ENCODE measurements around the gene ELOA.
"Not testable (repeated sequence)": the region's sequence is repeated elsewhere in the genome, so short reads cannot be mapped to it uniquely, and the experiment has no call there.

ELOA gene

DNA sequence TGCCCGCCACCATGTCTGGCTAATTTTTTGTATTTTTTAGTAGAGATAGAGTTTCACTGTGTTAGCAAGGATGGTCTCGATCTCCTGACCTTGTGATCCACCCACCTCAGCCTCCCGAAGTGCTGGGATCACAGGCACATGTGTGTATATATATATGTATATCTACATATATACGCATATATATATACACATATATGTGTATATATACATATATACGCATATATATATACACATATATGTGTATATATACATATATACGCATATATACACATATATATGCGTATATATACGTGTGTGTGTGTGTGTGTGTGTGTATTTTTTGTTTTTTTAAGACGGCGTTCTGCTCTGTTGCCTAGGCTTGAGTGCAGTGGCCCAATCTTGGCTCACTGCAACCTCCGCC is 39.9 kb downstream of the ELOA start:
- DNase-seq (ENCODE audit: low spot score) = not testable (repeated sequence)

DNA sequence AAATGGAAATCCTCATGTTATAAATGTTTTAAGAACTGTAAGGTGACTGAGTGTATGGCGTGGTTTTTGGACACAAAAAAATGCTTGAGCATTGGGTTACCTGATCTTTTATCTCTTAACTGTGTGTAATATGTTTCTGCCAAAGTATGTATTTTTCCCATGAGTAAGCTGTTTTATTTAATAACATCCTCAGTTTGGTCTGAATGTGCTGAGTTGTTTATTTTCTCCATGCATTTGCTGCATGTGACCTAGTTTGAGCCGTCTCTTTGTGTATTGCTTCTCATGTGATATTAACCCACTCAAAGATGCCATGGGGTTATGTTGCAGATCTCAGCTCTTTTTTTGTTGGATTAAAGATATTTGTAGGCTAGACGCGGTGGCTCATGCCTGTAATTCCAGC is 41.6 kb downstream of the ELOA start:
- no peak for DNase-seq (ENCODE audit: low spot score)

DNA sequence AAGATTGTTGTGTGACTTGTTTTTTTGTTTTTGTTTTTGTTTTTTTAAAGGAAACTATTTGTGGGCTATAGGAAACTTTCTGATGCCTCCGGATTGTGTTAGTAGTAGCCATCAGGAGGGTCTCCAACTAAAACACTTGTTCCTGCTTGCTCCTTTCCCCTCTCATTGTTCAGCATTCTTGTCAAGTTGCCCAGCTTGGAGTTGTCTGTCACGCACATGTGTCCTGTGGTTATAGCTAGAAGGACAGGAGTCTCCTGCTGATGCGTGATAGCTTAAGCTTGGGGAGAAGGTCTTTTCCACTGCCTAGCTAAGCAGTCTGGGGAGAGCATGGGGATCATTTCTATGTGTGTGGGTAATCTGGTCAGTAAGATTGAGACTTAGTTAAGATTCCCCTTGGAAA is 44.4 kb downstream of the ELOA start:
- DNase-seq (ENCODE audit: low spot score) = no peak

DNA sequence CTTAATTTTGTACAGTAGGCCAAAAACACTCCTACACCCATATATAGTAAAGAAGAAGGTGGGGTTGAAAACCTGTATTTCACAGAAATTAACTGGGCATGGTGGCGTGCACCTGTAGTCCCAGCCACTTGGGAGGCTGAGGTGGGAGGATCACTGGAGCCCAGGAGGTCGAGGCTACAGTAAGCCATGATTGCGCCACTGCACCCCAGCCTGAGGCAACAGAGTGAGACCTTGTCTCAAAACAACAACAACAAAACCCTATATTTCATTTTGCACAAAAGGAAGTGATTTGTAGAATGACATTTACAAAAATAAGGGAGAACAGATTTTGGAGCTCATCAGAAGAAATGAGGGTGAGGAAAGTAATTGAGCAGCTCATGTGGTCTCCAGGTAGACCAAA is 45.4 kb downstream of the ELOA start:
- no peak for DNase-seq (ENCODE audit: low spot score)

DNA sequence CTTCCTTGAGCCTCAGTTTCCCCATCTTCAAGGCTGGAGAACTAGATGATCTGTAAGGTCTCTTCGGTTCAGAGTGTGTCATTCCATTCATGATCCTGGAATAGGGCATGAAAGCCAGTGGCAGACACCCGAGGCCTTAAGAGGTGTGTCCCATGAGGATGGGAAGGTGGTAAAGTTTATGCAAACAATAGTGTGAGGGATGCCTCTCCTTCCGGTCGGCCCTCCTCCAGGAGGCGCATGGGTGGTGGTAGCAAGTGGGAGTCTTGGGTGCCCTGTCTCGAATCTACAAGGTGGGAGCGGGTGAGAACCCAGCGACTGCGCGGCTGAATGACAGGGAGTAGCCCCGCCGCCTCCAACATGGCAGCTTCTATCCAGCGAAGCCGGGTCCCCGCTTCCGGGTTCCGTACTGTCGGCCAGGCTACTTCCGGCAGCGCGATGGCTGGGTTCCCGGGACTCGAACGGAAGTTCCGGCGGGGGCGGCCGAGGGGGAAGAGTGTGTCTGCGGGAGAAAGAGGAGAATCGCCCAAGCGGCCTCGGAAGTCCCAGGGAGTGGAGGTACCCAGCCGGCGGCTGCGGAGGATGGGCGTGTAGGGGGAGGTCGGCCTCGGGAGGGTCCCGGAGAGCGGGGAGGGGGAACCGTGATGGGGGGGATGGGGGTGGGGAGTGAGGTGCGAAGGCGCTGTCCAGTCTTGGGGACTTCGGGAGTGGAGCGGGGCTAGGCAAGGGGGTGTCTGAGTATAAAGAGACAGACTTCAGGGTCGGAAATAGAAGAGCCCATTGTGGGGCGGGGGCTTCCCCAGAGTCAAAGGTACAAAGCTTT is 47.6 kb downstream of the ELOA start, which contains the start of gene LYPLA2:
LYPLA2 (plus strand) TSS at position 450 of the 820 bp plus-strand sequence. CDS start 1,538 bp downstream, outside the sequence.
- peak; percentile 94 for DNase-seq (ENCODE audit: low spot score)

DNA sequence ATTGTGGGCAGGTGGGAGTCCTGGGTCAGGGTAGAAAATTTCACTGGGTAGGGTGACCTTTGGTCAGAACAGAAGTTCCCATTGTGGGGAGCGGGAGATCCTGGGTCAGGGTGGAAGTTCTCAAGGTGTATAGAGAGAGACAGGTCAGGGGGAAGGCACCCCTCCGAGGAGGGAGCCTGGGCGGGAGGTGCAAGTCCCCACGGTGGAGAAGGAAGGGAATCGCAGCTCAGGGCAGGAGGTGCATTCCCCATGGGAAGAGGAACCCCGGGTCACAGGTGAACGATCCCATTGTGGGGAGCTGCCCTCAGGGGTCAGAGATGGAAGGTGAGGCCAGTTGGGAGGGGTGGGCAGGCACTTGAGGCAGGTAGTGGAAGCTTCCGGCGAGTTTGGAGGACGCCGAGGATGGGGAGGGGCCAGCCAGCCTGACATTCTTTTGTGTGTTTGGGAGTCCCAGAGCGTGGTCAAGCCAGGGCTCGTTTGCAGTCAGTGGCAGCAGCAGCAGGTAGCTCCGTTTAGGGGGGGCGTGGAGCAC is 48.3 kb downstream of the ELOA start:
- DNase-seq (ENCODE audit: low spot score) = peak; percentile 61

DNA sequence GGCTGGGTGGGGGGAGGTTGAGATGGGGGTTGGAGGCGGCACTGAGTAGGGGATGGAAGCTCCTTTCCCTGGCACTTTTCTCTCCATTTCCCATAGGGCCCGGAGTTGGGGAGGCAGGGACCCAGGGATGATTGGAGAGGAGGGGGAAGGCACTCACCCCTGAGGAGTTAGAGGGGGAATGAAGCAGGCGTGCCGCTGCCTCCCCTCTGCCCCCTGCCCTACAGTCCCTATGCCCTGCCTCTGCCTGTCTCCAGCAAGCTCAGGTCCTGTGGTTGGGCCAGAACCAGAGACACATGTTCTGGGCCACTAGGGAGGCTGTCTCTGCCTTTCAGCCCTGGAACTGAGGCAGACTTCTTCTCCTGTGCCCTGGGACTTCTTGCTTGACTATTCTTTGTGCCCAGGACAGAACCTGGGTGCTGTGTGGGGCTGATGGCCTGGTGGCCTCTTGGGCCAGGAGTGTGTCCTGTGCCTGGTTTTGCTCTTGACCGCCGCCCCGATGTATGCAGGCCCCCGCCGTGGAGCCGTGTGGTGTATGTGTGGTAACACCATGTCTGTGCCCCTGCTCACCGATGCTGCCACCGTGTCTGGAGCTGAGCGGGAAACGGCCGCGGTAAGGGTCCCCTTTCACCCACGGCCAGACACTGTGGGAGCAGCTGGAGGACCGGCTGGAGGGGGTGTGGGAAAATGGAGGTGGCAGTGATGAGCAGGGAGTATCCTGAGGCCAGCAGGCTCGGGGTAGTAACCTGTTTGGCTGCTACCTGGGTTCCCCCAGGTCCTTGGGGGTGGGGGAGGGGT is 49.1 kb downstream of the ELOA start:
- DNase-seq (ENCODE audit: low spot score) = no peak

DNA sequence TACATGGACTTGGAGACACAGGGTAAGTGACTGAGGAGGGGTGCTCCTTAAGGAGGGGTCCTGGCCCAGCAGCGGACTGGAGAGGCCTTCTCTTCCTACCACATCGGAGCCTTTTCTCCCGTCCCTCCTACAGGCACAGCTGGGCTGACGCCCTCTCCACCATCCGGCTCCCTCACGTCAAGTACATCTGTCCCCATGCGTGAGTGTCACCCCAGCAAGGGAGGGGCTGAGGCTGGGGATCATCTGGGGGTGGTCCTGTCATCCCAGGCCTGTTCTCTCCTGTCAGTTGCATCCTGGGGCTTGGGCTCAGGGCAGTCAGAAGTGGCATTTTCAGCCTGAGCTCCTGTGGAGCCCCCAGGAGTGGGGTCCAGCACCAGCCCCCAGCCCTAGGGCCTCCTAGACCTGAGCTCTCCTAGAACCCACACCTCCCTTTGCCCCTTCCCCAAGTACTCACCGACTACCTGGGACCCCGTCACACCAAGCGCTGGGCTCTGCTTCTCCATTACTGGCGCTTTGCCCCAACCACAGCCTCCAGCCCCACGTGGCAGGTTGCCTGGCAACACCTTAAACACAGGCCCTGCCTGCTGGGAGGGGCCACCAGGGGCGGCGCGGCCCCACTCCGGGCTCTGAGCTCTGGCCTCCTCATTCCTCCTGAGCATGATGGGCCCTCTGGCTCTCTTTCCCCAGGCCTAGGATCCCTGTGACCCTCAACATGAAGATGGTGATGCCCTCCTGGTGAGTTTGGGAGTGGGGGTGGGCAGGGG is 49.9 kb downstream of the ELOA start:
- DNase-seq (ENCODE audit: low spot score) = peak; percentile 27

DNA sequence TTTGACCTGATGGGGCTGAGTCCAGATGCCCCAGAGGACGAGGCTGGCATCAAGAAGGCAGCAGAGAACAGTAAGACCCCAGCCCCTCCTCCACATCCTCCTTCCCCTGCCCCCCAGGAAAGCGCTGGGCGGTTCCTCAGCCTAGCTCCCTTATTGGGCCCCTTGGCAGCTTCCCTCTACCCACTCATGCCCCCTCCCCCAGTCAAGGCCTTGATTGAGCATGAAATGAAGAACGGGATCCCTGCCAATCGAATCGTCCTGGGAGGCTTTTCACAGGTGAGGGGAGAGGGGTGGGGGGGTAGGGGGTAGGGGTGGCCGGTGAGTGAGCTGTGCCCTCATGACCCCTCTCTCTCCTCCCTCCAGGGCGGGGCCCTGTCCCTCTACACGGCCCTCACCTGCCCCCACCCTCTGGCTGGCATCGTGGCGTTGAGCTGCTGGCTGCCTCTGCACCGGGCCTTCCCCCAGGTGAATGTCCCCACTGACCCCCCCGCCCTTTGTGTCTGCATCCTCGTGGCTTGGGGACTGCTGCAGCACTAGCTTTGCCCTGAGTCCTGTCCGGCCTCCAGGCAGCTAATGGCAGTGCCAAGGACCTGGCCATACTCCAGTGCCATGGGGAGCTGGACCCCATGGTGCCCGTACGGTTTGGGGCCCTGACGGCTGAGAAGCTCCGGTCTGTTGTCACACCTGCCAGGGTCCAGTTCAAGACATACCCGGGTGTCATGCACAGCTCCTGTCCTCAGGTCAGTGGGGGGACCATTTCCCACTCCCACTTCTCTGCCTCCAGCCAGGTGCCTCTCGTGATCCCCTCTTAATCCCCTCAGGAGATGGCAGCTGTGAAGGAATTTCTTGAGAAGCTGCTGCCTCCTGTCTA is 50.8 kb downstream of the ELOA start:
- DNase-seq (ENCODE audit: low spot score) = no peak

DNA sequence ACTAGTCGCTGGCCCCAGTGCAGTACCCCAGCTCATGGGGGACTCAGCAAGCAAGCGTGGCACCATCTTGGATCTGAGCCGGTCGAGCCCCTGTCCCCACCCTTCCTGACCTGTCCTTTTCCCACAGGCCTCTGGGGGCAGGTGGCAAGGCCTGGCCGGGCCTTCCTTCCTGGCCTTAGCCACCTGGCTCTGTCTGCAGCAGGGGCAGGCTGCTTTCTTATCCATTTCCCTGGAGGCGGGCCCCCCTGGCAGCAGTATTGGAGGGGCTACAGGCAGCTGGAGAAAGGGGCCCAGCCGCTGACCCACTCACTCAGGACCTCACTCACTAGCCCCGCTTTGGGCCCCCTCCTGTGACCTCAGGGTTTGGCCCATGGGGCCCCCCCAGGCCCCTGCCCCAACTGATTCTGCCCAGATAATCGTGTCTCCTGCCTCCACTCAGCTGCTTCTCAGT is 51.5 kb downstream of the ELOA start:
- DNase-seq (ENCODE audit: low spot score) = not testable (repeated sequence)

DNA sequence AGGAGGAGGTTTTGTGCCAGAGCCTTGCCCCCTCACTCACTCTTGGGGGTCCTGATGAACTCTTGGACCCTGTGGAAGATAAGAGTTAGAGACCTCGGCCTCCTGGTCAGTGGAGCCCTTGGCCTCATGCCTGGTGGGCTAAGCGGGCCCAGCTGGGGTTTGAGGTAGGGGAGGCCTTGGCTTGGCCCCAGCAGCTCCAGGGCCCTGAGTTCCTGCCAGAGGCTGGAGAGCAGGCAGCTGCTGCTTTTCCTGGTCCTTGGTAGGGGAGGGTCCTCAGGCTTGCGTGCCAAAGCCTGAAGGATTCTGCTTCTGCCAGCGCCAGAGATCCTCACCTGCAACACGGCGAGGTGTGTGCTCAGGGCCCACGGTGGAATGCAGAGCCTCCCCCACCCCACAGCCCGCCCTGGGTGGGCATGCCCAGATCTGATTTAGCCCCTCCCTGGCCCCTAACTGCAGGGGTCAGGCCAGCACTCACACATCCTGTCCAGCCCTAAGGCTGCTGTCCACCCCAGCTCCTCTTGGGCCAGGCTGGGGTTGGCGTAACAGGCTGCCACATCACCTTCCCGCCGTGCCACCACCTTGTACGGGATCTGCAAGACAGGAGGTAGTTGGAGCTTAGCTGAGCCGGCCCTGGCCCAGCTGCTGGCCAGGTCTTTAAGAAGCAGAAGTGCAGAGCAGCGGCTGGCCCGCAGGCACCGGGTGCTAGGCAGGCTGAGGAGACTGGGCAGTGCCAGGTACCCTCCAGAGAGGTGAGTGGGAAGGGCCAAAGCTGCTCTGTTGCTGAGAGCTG is 52.6 kb downstream of the ELOA start:
- no peak for DNase-seq (ENCODE audit: low spot score)

DNA sequence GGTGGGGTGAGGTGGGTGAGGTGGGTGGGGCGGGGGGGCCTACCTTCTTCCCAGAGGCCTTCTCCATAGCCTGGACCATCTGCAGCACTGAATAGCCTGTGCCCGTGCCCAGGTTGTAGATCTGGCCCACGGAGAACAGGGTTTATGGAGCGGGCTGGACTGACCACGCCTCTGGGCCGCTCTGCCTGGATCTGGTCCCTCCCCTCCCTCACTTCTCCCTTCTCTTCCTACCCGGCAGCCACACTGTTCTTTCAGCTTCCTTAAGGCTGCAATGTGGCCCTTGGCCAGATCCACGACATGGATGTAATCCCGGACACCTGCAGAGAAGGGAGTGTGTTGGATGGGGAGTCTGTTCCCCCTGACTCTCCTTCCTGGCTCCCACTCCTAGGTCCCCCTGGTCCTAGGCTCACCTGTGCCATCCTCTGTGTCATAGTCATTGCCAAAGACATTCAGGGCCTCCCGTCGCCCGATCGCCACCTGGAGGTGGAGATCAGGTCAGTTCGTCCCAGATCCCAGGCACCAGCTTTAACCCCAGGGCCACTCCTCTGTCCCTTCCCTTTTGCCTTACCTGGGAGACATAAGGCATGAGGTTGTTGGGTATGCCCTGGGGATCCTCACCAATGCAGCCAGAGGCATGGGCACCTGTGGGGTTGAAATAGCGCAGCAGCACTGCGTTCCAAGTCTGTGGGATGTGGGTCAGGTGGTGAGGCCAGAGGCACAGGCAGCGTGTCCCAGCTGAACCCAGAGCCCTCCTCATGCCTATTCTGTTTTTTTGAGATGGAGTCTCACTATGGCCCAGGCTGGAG is 53.4 kb downstream of the ELOA start:
- DNase-seq (ENCODE audit: low spot score) = no peak

DNA sequence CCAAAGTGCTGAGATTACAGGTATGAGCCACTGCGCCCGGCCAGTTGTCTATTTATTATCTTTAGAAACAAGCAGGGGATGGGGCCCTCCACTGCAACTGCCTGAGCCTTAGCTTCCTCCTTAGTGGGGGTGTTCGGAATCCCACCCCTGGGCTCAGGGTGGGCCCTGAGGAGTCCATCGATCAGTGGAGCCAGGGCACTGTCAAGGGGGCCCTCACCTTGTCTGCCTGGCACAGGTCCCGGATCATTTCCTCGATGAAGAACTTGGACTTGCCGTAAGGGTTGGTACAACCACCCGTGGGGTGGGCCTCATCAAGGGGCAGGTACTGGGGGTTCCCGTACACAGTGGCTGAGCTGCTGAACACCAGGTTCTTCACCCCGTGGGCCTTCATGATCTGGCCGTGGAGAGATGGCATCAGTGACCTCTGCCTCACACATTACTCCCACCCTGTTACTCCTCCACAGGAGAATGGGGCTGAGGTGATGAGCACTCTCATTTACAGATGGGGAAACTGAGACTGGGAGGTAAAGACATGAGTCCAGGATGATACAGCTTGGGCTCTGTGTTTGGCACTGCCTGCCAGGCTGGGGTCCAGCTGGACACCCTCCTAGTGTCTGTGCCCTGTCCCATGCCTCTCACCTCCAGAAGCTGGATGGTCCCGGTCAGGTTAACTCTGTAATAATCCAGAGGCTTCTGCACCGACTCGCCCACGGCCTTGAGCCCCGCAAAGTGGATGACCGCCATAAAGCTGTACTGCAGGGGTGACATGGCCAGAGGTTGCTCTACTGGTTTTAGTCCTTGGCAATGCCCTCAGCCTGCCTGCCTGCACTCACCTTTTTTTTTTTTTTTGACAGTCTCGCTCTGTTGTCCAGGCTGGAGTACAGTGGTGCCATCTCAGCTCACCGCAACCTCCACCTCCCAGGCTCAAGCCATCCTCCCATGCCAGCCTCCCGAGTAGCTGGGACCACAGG is 54.5 kb downstream of the ELOA start:
- DNase-seq (ENCODE audit: low spot score) = no peak

DNA sequence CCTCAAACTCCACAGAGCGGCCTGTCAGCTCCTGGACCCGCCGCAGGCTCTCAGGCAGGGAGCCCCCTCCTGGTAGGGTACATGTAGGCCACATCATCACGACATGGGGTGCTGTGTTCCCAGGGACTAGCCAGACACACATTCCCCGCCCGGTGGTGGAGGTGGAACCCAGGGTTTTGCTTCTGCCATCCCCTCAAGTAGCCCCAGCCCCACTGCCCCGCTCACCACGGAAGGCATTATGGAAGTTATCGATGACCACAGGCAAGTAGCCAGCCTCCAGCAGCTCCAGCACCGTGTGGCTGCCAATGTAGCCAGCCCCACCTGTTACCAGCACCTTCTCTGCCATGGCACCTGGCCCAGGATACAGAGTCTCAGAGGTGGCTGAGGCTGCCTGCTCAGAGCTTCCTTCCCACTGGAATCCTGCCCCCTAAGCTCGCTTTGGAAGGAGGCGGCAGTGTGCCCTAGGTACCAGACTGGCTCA is 55.4 kb downstream of the ELOA start:
- no peak for DNase-seq (ENCODE audit: low spot score)

DNA sequence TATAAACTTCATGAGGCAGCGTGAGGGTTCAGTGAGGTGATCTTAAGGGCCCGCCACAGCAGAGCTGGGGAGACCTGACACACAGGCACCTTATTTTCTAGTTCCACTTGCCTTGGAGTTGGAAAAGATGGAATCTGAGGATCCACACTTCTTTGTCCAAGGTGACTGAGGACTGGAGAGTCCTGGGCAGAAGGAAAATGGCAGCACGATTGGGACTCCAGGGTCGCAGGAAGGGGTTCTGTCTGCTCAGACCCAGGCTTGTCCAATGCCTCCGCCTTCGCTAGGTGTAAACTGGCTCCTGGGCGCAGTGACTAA is 55.9 kb downstream of the ELOA start:
- DNase-seq (ENCODE audit: low spot score) = no peak

DNA sequence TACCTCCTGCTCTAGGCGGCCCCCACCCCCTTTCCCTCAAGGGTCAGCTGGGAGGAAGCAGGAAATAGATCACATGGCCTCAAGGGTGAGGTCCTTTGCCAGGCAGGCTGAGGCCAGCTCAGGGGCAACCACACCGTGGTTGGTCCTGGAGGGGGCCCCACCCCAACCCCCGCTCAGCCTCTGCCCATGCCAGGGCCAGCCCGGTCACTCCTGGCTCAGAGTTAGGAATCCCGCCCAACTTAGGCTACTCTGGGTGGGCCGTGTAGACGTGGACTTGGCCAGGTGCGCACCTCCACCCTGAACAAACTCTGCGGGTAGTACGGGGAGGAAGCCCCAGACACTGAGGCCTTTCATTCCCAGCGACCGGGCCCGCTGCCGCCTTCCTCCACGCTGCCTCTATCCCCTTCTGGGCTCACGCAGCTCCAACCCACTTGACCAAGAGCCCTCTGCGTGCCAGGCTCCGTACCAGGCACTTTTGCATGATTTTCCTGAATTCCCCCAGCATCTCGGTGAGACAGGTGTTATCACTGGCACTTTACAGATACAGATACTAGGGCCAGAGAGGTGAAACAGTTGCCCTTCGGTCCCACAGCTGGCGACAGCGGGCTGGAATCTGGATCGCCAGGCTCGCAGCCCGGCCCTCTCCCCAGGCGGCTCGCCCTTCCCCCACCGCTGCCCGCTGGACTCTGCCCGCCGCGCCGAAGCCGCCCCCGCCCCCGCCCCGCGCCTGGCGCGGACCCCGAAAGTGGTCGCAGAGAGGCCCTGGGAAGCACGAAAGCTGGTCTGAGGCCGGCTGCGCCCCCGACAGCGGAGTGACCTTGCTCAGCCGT is 56.5 kb downstream of the ELOA start:
- DNase-seq (ENCODE audit: low spot score) = peak; percentile 70

Measured in GM03348 (cell line).